GM12878 (cell line): ENCODE data around the gene CCM2. TPM values are rescaled to one million over a fixed set of nuclear protein-coding genes. Genes with fewer than 3 reads are reported as not detected.

Experiments
- ATAC-seq: fragments of 200-7000 bp; cut with Tn5 transposase; 3 replicates; pipeline ENCODE4 v1.9.1; 2020; ENCODE audit warnings: mild to moderate bottlenecking, moderate library complexity
- BruUV-seq: library from RNA; stranded (reverse); fragments of 400-500 nt; replicated peaks from 2 replicates; lab custom pipeline; 2021; lab: Mats Ljungman, UMichigan
- CTCF ChIA-PET: fragments of 300-600 bp; sonication (Branson Sonifier 250); formaldehyde crosslinking; extraction: SDS; loops from one replicate; lab custom pipeline; 2021; ENCODE audit warnings: inconsistent platforms; lab: Yijun Ruan, JAX
- POLR2A ChIA-PET: fragments of 350-600 bp; formaldehyde crosslinking; extraction: SDS; loops from one replicate; lab custom pipeline; 2021; ENCODE audit warnings: inconsistent platforms; lab: Charles Lee
- RAD21 ChIA-PET: fragments of 300-600 bp; sonication (Branson Sonifier 250); formaldehyde crosslinking; loops from one replicate; lab custom pipeline; 2023; ENCODE audit warnings: antibody characterized with exemption; ENCODE audit not compliant: unreplicated experiment; lab: Charles Lee
- SMC1A ChIA-PET: fragments of 300-600 bp; sonication (Branson Sonifier 250); formaldehyde crosslinking; loops from one replicate; lab custom pipeline; 2023; ENCODE audit not compliant: unreplicated experiment, uncharacterized antibody; lab: Charles Lee
- DNase-seq: peaks from one replicate; pipeline ENCODE4 v3.0.0-alpha.2; 2011; ENCODE audit warnings: low read depth, low spot score
- FAIRE-seq: peaks from 3 replicates; lab custom pipeline; 2011; peaks lifted over from hg19 to GRCh38; lab: Jason Lieb, UNC
- H2AFZ ChIP-seq: 2 replicates; pipeline ENCODE4 v1.6.0; 2011; ENCODE audit warnings: low read depth, low read length, control low read depth; ENCODE audit not compliant: control insufficient read depth
- H3K27ac ChIP-seq: 2 replicates; pipeline ENCODE4 v1.5.1; 2011; ENCODE audit warnings: control low read depth; ENCODE audit not compliant: control insufficient read depth, insufficient read depth
- H3K27me3 ChIP-seq, 2 experiments: replicated peaks in 1 of 2; 2 replicates each; pipeline versions ENCODE4 v1.6.0 to v1.6.1; 2011; ENCODE audit warnings: low read length in 1 of 2; ENCODE audit not compliant: control insufficient read depth in 2 of 2, insufficient read depth in 2 of 2
- H3K36me3 ChIP-seq, 2 experiments: 2 replicates each; pipeline ENCODE4 v1.5.1; 2011; ENCODE audit warnings: low read length in 1 of 2; ENCODE audit not compliant: control insufficient read depth in 2 of 2, insufficient read depth in 2 of 2
- H3K4me1 ChIP-seq: 2 replicates; pipeline ENCODE4 v1.6.1; 2011; ENCODE audit warnings: mild to moderate bottlenecking, low read length, moderate library complexity, mixed read lengths; ENCODE audit not compliant: control insufficient read depth, insufficient read depth
- H3K4me2 ChIP-seq: 2 replicates; pipeline ENCODE4 v1.6.0; 2011; ENCODE audit warnings: control low read depth; ENCODE audit not compliant: control insufficient read depth, insufficient read depth
- H3K4me3 ChIP-seq: fragments of 200-600 bp; sonication (generic); 2 replicates; pipeline ENCODE4 v1.5.1; 2016
- H3K79me2 ChIP-seq: 2 replicates; pipeline ENCODE4 v1.6.0; 2011; ENCODE audit warnings: low read length; ENCODE audit not compliant: control insufficient read depth, insufficient read depth
- H3K9ac ChIP-seq: 2 replicates; pipeline ENCODE4 v1.8.0; 2011; ENCODE audit warnings: low read length, control low read depth, mixed read lengths; ENCODE audit not compliant: control insufficient read depth, insufficient read depth
- H3K9me3 ChIP-seq: replicated peaks from 3 replicates; pipeline ENCODE4 v1.5.1; 2011; ENCODE audit warnings: mild to moderate bottlenecking, low read length; ENCODE audit not compliant: control insufficient read depth, insufficient read depth
- H4K20me1 ChIP-seq: 2 replicates; pipeline ENCODE4 v1.6.0; 2011; ENCODE audit not compliant: control insufficient read depth, insufficient read depth
- CBFB ChIP-seq: IDR thresholded peaks from 2 replicates; pipeline ENCODE4 v1.6.1; 2016; ENCODE audit warnings: antibody characterized with exemption, low read depth
- CEBPB ChIP-seq, 2 experiments: fragments of 150-350 bp in 1 of 2; IDR thresholded peaks; 2 replicates each; pipeline ENCODE4 v1.6.1; 2012 to 2014; ENCODE audit warnings: low read depth in 2 of 2, low read length in 2 of 2, borderline replicate concordance in 1 of 2, inconsistent platforms in 1 of 2
- FOXK2 ChIP-seq: fragments of 450-650 bp; IDR thresholded peaks from 2 replicates; pipeline ENCODE4 v1.6.1; 2017; ENCODE audit warnings: mild to moderate bottlenecking, moderate library complexity
- FOXM1 ChIP-seq: IDR thresholded peaks from 2 replicates; pipeline ENCODE4 v1.6.1; 2012; ENCODE audit warnings: low read depth, mild to moderate bottlenecking, inconsistent platforms, low read length, moderate library complexity
- NR2C2 ChIP-seq: IDR thresholded peaks from 2 replicates; pipeline ENCODE4 v1.6.1; 2011; ENCODE audit warnings: borderline replicate concordance, low read depth; ENCODE audit not compliant: control insufficient read depth, insufficient read length
- NR2F1 ChIP-seq: fragments of 450-650 bp; conservative IDR thresholded peaks from 2 replicates; pipeline ENCODE4 v1.6.1; 2017; ENCODE audit warnings: mild to moderate bottlenecking
- PAX5 ChIP-seq: IDR thresholded peaks from 2 replicates; pipeline ENCODE4 v1.6.1; 2011; ENCODE audit warnings: low read depth, low read length, borderline replicate concordance
- RBBP5 ChIP-seq: fragments of 200-600 bp; sonication (generic); conservative IDR thresholded peaks from 2 replicates; pipeline ENCODE4 v1.6.1; 2016
- RUNX3 ChIP-seq: IDR thresholded peaks from 2 replicates; pipeline ENCODE4 v1.6.1; 2012; ENCODE audit warnings: low read length, inconsistent platforms
- SIN3A ChIP-seq: IDR thresholded peaks from 2 replicates; pipeline ENCODE4 v1.6.1; 2012; ENCODE audit warnings: low read depth, low read length, improper control_type of control experiment
- SMAD5 ChIP-seq: IDR thresholded peaks from 2 replicates; pipeline ENCODE4 v1.6.1; 2016; ENCODE audit warnings: antibody characterized with exemption, low read depth
- ZZZ3 ChIP-seq: IDR thresholded peaks from 2 replicates; pipeline ENCODE4 v1.6.1; 2011; ENCODE audit warnings: low read depth; ENCODE audit not compliant: control insufficient read depth, insufficient read length
- WGBS: methylation state at CpG from one replicate; pipeline ENCODE4 v1.1.6; 2016; ENCODE audit warnings: low lambda C conversion rate; ENCODE audit not compliant: insufficient replicate concordance, insufficient coverage; ENCODE audit errors: missing lambda C conversion rate; 5-methylcytosine and 5-hydroxymethylcytosine counted together
- in situ Hi-C: fragments of 300-500 bp; cut with MboI; formaldehyde crosslinking; loops from 9 replicates; pipeline ENCODE4 v1.14.3; 2018; ENCODE audit warnings: mixed read lengths
- intact Hi-C: fragments of 100-400 bp; cut with micrococcal nuclease; formaldehyde crosslinking; loops from one replicate; pipeline ENCODE4 v1.14.2; 2022; ENCODE audit not compliant: unreplicated experiment
- polyA plus RNA-seq, 11 experiments: library from polyadenylated mRNA; depleted of rRNA in 4 of 11; unstranded in 6 of 11; stranded (reverse) in 5 of 11; fragments of >200 nt; fragmentation: Nextera tagmentation in 4 of 11; fragmentation: Illumina TruSeq in 1 of 11; extraction: Ambion mirVana in 4 of 11; extraction: Trizol in 1 of 11; gene quantifications; 1 replicate in 1 of 11; 2 replicates in 10 of 11; pipeline versions ENCODE4 v1.2.1 to v1.2.3, GENCODE V29; 2011 to 2016; ENCODE audit warnings: inconsistent platforms in 2 of 11, missing spikeins in 2 of 11, low read depth in 1 of 11
- total RNA-seq, 4 experiments: library from RNA; depleted of rRNA in 3 of 4; stranded (reverse); fragments of >200 nt in 3 of 4; fragmentation: Illumina TruSeq in 1 of 4; extraction: Trizol in 1 of 4; gene quantifications; 2 replicates each; pipeline versions ENCODE4 v1.2.1 to v1.2.3, GENCODE V29; 2013 to 2021
- TF ChIP-seq, protein P1 (sequence below): IDR thresholded peaks from 2 replicates; pipeline ENCODE4 v1.6.1; 2012; ENCODE audit warnings: mild to moderate bottlenecking, low read depth, low read length
- TF ChIP-seq, protein P2 (sequence below): fragments of 450-650 bp; formaldehyde crosslinking; IDR thresholded peaks from 2 replicates; pipeline ENCODE4 v1.5.0; 2022; ENCODE audit warnings: mild to moderate bottlenecking, missing genetic modification characterization

The CCM2 gene
- total and polyA plus RNA-seq, 10 of the 15 experiments (the other 5 are each of a cell fraction or from before 2014, with no cell fraction given): 1.00 to 82.3 (median 48.7) TPM

DNA sequence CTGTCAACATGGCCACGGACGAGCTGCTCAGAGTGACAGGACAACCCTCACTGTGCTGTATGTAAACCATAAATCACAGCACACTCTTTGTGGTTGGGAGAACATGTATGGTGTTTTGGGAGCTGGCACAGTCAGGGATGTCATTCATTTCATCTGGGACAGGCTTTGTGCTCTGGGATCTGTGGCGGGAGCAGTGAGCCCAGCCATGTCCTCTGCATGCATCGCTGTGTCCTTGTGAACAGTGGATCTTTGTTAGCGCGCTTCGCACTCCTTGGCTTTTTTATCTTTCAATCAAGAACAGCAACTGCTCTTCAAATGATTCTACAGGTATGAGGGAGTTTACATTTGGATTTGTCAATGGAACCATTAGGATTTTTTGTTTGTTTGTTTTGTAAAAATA, 7.1 kb downstream of the CCM2 start (continued):
- TF ChIP-seq, protein P1, sequence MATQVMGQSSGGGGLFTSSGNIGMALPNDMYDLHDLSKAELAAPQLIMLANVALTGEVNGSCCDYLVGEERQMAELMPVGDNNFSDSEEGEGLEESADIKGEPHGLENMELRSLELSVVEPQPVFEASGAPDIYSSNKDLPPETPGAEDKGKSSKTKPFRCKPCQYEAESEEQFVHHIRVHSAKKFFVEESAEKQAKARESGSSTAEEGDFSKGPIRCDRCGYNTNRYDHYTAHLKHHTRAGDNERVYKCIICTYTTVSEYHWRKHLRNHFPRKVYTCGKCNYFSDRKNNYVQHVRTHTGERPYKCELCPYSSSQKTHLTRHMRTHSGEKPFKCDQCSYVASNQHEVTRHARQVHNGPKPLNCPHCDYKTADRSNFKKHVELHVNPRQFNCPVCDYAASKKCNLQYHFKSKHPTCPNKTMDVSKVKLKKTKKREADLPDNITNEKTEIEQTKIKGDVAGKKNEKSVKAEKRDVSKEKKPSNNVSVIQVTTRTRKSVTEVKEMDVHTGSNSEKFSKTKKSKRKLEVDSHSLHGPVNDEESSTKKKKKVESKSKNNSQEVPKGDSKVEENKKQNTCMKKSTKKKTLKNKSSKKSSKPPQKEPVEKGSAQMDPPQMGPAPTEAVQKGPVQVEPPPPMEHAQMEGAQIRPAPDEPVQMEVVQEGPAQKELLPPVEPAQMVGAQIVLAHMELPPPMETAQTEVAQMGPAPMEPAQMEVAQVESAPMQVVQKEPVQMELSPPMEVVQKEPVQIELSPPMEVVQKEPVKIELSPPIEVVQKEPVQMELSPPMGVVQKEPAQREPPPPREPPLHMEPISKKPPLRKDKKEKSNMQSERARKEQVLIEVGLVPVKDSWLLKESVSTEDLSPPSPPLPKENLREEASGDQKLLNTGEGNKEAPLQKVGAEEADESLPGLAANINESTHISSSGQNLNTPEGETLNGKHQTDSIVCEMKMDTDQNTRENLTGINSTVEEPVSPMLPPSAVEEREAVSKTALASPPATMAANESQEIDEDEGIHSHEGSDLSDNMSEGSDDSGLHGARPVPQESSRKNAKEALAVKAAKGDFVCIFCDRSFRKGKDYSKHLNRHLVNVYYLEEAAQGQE: no peak
- TF ChIP-seq RBBP5 (no peak), FOXK2 (no peak), SIN3A (no peak), NR2F1 (no peak), PAX5 (no peak), ZZZ3 (no peak)

DNA sequence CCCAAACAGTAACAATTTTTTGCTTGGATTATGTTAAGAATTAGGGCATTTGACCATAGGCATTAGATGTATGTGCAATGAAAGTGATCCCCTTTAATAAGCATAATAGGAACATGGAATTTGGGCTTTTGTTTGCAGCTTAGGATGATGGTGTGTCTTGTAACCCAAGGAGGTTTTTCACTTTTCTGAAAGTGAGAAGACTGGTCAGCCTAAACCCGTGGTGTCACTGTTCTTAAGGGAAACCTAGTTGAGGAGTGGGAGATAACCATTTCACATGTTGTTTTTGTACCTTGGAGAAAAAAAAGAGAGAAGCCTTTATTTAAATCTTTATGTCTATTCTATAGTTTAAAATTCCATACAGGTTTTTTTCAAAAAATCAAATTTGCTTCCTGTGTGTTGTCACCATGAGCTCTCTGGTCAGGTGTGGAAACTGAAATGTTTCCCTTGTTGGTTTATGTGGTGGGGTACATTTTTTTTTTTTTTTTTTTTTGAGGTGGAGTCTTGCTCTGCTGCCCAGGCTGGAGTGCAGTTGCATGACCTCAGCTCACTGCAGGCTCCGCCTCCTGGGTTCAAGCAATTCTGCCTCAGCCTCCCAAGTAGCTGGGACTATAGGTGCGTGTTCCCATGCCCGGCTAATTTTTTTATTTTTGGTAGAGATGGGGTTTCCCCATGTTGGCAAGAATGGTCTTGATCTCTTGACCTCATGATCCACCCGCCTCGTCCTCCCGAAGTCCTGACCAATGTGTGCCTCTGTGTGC, 7.7 kb downstream of the CCM2 start:
- no peaks in the 10 kb centered on the region for H4K20me1 ChIP-seq
- intact Hi-C loops (no loop called here), in situ Hi-C loops (no loop called here)
- 2% methylated on average over 7 of the region's 7 CpGs for WGBS
- ATAC-seq: peak; percentile 86
- ChIA-PET CTCF (interaction anchor here (0.7 to 3.0 kb wide), 6 partner anchors 12 to 153 kb away, joined by 3 to 10 read pairs (median 6); no protein-coding TSS in a partner anchor), POLR2A (interaction anchor here (0.6 to 1.2 kb wide), 5 partner anchors 13 to 323 kb away, joined by 3 to 4 read pairs (median 3); no protein-coding TSS in a partner anchor), RAD21 (interaction anchor here (0.6 to 1.2 kb wide), 9 partner anchors 8 to 85 kb away, joined by 3 to 7 read pairs (median 4); partner anchors contain the start of gene CCM2), SMC1A (interaction anchor here (0.8 to 2.1 kb wide), 8 partner anchors 12 to 128 kb away, joined by 3 to 8 read pairs (median 5); no protein-coding TSS in a partner anchor)
- H3K36me3 ChIP-seq: peaks cover 0 to 7% of the 10 kb centered on the region in 2 experiments; a peak in 2 of 4 replicates
- peaks cover 56% of the 10 kb centered on the region for H3K79me2 ChIP-seq
- H3K9me3 ChIP-seq: no peaks in the 10 kb centered on the region
- H3K4me3 ChIP-seq: no peak overlapping the region
- BruUV-seq: no TSS peak
- no peaks in the 10 kb centered on the region for H3K27me3 ChIP-seq
- H2AFZ ChIP-seq: no peak overlapping the region
- H3K27ac ChIP-seq: peak overlapping the region; percentile 65
- H3K9ac ChIP-seq: no peak overlapping the region
- H3K4me1 ChIP-seq: peaks cover 36% of the 10 kb centered on the region
- FAIRE-seq: no peak
- peak overlapping the region; percentile 82 for H3K4me2 ChIP-seq
- peak; percentile 45 for DNase-seq
- TF ChIP-seq CEBPB (IDR thresholded peaks at IDR 0.05; ENCODE audit: borderline replicate concordance in 1 of 2, low read depth in 2 of 2, low read length in 2 of 2): no peak
- TF ChIP-seq RUNX3: peak; percentile 86
- TF ChIP-seq NR2F1: peak; percentile 52; the same call in 1 of the 2 replicates
- TF ChIP-seq NR2C2: no peak
- TF ChIP-seq, protein P2, sequence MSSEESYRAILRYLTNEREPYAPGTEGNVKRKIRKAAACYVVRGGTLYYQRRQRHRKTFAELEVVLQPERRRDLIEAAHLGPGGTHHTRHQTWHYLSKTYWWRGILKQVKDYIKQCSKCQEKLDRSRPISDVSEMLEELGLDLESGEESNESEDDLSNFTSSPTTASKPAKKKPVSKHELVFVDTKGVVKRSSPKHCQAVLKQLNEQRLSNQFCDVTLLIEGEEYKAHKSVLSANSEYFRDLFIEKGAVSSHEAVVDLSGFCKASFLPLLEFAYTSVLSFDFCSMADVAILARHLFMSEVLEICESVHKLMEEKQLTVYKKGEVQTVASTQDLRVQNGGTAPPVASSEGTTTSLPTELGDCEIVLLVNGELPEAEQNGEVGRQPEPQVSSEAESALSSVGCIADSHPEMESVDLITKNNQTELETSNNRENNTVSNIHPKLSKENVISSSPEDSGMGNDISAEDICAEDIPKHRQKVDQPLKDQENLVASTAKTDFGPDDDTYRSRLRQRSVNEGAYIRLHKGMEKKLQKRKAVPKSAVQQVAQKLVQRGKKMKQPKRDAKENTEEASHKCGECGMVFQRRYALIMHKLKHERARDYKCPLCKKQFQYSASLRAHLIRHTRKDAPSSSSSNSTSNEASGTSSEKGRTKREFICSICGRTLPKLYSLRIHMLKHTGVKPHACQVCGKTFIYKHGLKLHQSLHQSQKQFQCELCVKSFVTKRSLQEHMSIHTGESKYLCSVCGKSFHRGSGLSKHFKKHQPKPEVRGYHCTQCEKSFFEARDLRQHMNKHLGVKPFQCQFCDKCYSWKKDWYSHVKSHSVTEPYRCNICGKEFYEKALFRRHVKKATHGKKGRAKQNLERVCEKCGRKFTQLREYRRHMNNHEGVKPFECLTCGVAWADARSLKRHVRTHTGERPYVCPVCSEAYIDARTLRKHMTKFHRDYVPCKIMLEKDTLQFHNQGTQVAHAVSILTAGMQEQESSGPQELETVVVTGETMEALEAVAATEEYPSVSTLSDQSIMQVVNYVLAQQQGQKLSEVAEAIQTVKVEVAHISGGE (CRISPR knock-in tag): no peak
- no peak for TF ChIP-seq SMAD5
- peak; percentile 53; the same call in 1 of the 2 replicates for TF ChIP-seq CBFB
- peak; percentile 35; the same call in 1 of the 2 replicates for TF ChIP-seq FOXM1
